ENCODE data around the gene EBP.
"Not testable (repeated sequence)": the region's sequence is repeated elsewhere in the genome, so short reads cannot be mapped to it uniquely, and the experiment has no call there.

The EBP gene

DNA sequence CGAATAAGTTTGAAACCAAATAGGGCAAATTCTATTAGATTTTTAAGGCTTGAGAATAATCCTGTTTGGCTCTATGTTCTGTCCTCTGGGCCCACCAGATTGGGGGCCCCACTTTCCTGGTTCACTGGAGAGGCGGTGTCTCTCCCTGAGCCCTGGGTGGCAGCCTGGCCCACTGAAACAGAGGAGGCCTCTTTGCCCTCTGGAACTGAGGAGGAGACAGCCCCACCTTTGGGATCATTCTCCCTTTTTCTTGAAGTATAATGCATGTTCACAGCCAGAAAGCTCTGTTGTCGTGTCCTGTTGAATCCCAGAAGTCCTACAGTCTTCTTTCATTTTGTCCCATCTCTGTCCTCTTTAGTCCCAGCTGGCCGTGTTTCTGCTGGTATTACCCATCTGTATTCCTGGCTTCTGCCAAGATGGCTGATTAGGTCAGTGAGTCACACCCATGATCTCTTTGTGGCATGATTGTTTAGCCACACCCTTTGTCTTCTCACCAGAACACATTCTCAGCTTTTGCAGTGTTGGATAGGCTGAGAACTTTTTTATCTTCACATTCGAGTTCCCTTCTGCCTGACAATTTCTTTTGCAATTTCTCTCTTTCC is 9.9 kb downstream of the EBP start:
- DNase-seq, result peak; percentile 24

DNA sequence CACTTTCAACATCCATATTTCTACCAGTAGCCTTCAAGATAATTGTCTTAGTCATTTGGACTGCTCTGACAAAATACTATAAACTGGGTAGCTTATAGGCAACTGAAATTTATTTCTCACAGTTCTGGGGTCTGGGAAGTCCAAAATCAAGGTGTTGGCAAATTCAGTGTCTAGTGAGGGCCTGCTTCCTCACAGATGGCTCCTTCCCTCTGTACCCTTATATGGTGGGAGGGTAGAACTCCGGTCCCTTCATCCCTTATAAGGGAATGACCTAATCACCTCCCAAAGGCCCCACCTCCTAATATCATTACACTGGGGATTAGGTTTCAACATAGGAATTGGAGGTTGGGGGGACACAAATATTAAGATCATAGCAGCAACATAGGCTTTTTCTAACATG is 10.6 kb downstream of the EBP start:
- DNase-seq, result no peak

DNA sequence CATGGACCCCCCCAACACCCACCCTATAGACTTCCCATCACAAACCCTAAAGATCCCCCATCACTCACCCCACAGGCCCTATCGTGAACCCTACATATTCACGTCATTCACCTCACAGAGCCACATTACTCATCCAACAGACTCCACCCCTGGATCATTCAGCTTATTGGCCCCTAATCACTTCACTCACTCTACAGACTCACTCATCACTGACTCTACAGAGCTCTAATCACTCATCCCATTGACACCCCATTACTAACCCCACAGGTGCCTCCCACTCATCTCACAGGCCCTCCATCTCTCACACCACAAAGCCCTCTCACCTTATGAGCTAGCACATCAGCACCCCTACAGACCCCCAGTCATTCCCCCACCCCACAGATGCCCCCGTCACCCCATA is 11.6 kb downstream of the EBP start:
- DNase-seq, result no peak

DNA sequence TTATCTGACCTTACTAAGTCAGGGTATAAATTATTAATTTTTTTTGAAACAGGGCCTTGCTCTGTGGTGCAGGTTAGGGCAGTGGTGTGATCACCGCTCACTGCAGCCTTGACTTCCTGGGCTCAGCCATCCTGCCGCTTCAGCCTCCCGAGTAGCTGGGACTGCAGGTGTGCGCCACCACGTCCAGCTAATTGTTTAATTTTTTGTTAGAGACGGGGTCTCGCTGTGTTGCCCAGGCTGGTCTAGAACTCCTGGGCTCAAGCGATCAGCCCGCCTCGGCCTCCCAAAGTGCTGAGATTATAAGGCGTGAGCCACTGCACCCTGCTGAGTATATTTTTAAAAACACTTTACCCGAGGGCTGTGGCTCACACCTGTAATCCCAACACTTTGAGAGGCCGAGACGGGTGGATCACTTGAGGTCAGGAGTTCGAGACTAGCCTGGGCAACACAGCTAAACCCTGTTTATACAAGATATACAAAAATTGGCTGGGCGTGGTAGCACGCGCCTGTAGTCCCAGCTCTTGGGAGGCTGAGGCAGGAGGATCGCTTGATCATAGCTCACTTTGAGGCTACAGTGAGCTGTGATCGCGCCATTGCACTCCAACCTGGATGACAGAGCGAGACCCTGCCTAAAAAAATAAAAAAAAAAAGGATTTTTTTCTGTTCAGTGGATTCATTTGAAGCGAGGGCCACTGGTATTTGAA is 17.2 kb downstream of the EBP start:
- DNase-seq, result no peak

DNA sequence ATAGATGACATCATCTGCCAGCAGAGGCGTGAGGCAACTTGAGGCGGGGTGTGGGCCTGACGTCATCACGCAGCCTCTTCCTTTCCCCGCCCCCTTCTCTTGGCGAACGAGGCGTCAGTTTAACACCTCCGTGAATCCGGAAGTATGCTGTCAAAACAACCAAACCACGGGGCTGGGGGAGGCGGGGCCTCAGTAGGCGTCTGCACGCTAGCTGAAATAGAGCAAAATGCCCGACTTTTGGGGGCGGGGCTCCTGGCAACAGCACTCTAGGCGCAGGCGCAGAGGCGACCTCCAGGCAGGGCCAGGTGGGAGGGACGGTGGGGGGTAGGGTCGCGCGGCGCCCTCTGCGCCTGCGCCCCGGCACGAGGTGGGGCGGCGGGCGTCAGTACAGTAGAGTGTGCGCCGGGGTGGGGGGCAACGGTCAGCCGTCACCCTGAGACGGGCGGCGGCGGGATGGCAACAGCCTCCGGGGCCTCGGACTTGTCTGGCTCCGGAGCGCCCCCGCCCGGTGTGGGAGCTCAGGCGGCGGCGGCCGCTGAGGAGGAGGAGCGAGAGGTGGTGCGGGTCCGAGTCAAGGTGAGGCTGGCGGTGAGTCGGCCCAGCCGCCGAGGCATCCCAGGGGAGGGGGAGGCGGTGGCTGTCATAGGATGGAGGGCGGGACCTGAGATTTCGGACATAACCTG is 17.9 kb downstream of the EBP start, which contains the start of gene TBC1D25:
TSS of gene TBC1D25 (plus strand) at position 370 of the 683 bp plus-strand sequence. CDS start at position 454, 84 bp downstream.
- DNase-seq, result peak; percentile 75

GRCh38 chrX:48540028-48540375 is 18.4 kb downstream of the EBP start:
- no peak for DNase-seq

GRCh38 chrX:48540480-48540879 is 18.9 kb downstream of the EBP start:
- DNase-seq, result no peak

- no peak for DNase-seq
Observed at GRCh38 chrX:48541140-48541814, 19.7 kb downstream of the EBP start.

- DNase-seq, result no peak
Observed at GRCh38 chrX:48548871-48549270, 27.3 kb downstream of the EBP start.

DNA sequence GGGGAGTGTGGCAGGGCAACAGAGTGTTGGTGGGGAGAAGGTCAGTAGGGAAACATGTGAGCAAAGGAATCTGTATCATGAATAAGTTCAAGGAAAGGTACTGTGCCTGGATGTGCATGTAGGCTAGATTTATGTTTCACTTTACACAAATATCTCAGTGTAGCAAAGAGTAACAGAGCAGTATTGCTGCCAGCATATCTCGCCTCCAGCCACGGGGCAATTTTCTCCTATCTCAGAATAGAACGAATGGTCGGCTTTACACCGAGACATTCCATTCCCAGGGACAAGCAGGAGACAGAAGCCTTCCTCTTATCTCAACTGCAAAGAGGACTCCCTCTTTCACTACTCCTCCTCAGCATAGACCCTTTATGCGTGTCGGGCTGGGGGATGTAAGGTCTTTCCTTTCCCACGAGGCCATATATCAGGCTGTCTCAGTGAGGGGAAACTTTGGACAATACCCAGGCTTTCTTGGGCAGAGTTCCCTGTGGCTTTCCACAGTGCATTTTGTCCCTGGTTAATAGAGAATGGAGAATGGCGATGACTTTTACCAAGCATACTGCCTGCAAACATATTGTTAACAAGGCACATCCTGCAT is 34.2 kb downstream of the EBP start:
- not testable (repeated sequence) for DNase-seq

GRCh38 chrX:48558271-48558670 is 36.7 kb downstream of the EBP start:
- peak; percentile 50 for DNase-seq

- no peak for DNase-seq
Observed at GRCh38 chrX:48559636-48560035, 38.0 kb downstream of the EBP start.

DNA sequence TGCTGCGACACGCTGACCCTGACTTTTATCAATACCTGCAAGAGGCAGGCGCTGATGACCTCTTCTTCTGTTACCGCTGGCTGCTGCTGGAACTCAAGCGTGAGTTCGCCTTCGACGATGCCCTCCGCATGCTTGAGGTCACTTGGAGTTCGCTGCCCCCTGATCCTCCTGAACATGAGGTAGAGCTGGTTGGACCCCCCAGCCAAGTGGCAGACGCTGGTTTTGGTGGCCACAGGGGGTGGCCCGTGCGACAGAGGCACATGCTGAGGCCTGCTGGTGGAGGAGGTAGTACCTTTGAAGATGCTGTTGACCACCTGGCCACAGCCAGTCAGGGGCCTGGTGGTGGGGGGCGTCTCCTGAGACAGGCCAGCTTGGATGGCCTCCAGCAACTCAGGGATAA is 38.4 kb downstream of the EBP start:
- no peak for DNase-seq

DNA sequence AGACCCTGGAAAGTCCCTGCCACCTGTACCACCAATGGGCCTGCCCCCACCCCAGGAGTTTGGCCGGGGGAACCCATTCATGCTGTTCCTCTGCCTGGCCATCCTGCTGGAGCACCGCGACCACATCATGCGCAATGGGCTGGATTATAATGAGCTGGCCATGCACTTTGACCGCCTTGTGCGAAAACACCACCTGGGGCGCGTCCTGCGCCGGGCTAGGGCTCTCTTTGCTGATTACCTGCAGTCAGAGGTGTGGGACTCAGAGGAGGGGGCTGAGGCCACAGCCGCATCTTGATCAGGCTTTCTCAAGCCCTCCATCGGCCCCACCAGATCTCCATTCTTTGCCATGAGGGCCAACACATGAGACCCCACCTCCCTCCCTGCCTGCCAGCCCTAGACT is 39.1 kb downstream of the EBP start:
- DNase-seq, result no peak

DNA sequence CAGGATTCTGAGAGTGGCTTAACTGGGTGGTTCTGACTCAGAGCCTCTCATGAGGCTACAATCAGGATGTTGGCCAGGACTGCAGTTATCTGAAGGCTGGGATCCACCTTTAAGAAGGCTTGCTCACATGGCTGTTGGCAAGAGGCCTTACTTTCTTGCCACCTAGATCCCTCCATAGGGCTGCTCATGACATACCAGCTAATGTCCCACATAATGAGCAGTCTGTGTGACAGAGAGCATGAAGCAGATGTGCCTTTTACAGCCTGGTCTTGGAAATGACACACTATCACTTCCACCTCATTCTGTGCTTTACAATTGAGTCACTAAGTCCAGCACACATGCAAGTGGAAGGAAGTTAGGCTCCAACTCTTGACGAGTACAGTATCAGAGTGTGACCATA is 48.4 kb downstream of the EBP start:
- DNase-seq, result no peak

GRCh38 chrX:48573690-48574269 is 52.2 kb downstream of the EBP start:
- no peak for DNase-seq

- DNase-seq, result peak; percentile 79
Observed at GRCh38 chrX:48574270-48575266, 53.0 kb downstream of the EBP start, which contains the start of gene RBM3. TSS of gene RBM3 (plus strand) at chrX:48574484. CDS start at chrX:48575181, 697 bp downstream.

- no peak for DNase-seq
Observed at GRCh38 chrX:48575642-48576041, 54.0 kb downstream of the EBP start.

GRCh38 chrX:48576108-48576507 is 54.5 kb downstream of the EBP start:
- DNase-seq, result no peak
